Fibroblast of skin of left biceps (primary cell): ENCODE measurements around the gene TUBA4A.
"Not testable (repeated sequence)": the region's sequence is repeated elsewhere in the genome, so short reads cannot be mapped to it uniquely, and the experiment has no call there.

Experiments used
- DNase-seq, 2 experiments: peaks; one replicate each; pipeline ENCODE4 v3.0.0-alpha.2; 2013; ENCODE audit warnings: low read depth in 2 of 2

TUBA4A gene

GRCh38 chr2:219253753-219254589 lies at the start of gene TUBA4A:
Gene TUBA4A, minus strand, starts transcription at chr2:219253918. Its CDS starts 60 bp downstream, at chr2:219253858.
- no peak for DNase-seq

DNA sequence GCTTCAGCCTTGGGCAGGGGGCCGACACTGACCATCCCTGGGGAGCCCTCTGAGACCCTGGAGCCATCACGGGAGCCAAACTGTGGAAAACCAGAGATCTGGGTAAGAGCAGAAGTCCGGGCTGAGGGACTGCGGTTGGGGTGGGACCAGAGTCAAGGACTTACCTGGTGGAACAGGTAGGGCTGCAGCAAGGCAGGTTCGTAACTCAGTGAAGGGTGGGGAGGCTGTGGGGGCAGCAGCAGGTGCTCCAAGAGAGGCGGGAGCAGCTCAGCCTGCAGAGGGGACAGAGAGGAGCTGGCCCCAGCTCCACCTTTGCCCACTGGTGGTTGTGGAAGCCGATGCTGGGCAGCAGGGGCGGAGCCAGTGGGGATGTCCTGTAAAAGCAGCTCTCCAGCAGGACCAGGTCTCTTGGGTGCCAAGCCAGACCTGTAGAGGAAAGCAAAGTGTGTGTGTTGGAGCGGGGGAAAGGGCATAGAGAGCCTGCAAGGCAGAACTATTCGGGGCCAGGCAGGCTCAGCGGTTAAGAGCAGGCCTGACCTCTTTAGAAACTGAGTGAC lies 48.8 kb upstream of the TUBA4A start:
- DNase-seq: no peak

DNA sequence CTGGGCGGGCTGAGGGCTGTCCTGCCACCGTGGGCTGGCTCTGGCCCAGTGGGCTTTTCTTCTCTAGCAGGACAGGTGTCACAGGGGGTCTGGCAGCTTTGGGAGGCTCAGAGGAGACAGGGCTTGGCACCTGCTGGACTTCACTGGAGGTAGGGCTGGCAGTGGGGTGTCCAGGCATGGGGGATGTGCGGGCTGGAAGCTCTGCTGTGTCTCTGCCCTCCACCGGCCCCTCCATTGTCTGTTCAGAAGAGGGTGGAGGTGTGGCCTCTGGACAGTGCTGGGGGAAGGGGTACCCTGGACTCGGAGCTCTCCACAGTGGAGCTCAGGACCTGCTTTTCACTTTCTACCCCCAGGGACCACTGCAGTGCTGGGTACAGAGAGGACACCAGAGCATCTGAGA lies 46.3 kb upstream of the TUBA4A start:
- DNase-seq: no peak

- DNase-seq: no peak
Observed at GRCh38 chr2:219299372-219299760, 45.6 kb upstream of the TUBA4A start.

- DNase-seq: peak in 1 of 2 experiments; percentile 28
Observed at GRCh38 chr2:219298759-219299371, 45.1 kb upstream of the TUBA4A start.

- no peak for DNase-seq
Observed at GRCh38 chr2:219297766-219298456, 44.2 kb upstream of the TUBA4A start.

DNA sequence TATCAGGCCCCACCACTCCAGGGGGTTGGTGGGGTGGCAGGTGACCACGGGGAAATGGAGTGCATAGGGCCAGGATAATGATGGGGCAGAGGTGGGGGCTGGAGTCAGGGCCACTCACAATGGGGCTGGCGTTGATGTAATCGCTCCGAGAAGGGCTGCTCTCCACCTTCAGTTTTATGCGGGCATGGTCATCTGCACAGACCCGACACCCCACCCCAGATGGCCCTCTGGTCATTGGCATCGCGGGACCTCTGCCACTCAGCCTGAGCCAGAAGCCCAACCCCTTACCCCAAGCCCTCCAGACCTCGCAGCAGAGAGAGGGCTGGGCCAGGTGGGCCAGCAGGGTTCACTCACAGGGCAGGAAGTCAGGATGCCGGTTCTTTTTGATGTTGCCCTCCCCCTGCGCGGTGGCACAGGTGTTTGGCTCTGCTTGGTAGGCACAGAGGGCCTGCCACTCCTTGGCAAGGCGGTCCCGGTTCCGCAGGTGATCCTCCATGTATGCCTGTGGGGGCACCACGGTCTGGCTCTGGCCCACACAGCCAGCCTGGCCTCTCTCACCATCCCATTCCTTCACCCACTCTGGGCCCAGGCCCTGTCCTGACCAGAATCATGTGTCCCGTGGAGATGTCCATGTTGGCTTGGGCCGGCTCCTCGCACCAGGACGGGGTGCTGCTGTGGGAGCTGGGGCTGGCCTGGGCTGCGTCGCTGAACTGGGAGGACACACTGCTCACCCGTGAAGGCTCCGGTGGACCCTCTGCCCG lies 43.1 kb upstream of the TUBA4A start:
- DNase-seq: no peak

DNA sequence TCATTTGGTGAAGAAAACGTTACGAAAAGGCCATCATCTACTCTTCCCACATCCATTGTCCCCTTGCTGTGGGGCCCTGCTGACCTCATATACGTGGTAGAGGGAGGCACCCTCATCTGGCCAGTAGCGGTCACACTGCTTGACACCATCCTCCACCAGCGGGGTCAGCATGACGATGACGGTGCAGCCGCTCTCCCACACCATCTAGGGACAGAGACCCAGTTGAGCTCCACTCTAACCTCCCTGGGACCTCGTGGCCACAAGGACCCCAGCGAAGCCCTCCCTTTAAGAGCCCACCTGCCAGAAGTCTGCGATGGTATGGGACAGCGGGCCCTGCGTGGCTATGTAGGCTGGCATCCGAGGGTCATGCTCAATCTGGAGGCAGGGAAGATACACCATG lies 42.4 kb upstream of the TUBA4A start:
- DNase-seq: no peak

DNA sequence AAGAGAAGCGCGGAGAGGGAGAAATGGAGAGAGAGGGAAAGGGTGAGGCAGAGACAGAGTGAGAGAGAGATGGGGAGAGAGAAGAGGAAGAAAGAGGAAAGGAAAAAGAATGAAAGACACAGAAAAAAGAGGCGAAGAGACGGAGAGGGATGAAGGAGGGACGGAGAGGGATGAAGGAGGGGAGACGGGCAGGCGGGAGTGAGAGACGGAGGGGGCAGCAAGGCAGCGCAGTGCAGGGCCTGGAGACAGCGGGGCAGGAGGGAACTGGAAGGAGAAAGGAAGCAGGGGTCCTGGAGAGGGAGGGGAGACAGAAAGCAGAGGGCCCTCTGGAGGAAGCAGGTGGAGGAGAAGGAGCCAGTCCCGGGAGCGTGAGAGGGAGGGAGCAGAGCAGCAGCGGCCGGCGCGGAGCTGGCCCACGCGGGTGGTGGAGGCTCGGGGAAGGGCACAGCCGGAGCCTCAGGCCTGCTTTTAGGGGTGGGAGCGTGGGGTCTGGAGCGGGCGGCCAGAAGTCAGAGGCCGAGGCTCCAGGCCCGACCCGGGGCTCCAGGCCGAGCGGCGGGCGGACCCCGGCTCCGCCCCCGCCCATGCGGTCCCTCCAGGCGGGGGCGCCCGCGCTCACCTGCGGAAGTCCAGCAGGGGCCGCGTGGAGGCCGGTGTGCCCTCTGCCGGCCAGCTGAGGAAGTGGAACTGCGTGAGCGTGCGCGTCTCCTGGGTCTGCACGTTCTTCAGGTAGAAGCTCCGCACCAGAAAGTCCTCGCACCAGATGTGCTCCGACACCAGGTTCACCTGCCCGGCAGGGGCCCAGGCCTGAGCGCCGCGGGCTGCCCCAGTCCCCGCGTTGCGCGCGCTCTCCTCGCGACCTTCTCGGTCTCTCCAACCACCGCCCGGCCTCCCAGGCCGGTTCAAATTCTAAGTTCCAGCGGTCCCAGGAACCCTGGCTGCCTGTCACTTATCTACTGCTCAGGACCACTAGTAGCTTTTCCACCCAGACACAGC lies 40.9 kb upstream of the TUBA4A start:
- no peak for DNase-seq

DNA sequence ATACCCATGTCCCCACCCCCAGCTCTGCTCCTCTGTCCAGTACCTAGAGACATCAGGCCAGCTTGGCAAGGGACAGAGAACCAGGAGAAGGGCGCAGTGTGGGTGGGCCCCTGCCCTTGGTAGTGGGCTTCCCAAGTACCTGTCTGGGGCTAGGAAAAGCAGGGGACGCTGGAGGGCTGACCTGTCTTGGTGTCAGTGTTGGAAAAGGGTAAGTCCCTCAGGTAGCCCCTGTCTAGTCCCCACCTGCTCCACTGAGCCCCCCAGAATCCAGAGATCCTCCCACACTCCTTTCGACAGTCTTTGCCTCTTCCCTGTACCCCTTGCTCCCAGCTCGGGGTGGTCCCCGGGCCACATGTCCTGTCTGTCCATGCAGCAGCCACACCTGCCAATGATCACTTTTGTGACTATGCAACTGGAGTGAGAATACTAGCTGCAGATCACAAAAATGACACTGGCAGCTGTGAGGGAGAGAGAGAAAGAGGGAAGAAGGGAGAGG lies 40.1 kb upstream of the TUBA4A start:
- no peak for DNase-seq

DNA sequence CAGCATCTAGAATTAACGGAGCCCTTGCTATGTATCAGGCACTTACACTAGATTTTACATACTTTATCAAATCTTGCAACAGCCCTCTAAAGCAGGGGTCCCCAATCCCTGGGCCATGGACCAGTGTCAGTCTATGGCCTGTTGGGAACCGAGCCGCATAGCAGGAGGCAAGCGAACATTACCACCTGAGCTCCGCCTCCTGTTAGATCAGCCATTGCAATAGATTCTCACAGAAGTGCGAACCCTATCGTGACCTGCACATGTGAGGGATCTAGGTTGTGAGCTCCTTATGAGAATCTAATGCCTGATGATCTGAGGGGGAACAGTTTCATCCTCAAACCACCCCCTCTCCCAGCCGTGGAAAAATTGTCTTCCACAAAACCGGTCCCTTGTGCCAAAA lies 38.9 kb upstream of the TUBA4A start:
- no peak for DNase-seq

DNA sequence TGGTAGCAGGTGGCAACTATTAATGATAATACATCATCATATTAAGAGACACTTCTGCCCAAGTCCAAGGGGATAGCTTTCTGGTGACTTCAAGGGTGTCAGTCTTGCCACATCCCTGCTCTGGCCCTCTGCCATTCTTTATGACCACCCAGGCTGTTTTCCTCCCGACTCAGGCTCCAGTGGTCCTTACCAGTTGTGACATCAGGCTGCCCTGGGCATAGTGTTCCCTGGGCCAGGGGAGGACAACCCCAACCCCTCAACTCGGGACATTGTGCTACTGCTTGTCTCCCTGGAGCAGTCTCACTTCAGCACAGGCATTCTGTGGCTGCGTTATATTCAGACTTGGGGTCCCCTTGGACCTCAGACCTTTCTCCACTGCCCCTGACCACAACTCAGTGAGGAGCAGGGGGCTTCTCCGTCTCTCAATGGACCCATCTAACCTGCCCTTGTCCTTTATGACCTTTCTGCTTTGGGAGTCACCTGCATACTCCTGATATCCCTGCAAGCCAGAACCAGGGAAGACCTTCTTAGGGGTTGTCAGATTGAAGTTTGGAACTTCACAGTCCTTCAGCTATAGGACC lies 38.3 kb upstream of the TUBA4A start:
- DNase-seq: no peak

DNA sequence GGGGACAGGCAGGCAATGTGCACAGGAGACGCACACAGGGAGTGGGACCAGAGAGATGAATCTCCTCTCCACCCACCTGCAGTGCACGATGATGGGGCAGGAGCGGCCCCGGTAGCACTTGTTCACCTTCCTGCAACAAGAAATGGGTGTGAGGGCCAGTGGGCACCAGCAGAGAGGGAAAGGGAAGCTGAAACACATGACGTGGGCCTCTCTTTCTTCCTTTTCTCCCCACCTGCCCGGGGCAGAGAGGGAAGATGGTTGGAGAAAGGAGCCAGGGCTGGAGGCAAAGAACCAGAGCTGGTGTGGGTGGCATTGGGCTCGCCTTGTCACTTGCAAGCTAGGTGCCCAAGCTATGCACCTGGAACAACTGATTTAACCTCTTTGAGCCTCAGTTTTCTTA lies 37.7 kb upstream of the TUBA4A start:
- no peak for DNase-seq

- DNase-seq: no peak
Observed at GRCh38 chr2:219290381-219291171, 36.9 kb upstream of the TUBA4A start.

DNA sequence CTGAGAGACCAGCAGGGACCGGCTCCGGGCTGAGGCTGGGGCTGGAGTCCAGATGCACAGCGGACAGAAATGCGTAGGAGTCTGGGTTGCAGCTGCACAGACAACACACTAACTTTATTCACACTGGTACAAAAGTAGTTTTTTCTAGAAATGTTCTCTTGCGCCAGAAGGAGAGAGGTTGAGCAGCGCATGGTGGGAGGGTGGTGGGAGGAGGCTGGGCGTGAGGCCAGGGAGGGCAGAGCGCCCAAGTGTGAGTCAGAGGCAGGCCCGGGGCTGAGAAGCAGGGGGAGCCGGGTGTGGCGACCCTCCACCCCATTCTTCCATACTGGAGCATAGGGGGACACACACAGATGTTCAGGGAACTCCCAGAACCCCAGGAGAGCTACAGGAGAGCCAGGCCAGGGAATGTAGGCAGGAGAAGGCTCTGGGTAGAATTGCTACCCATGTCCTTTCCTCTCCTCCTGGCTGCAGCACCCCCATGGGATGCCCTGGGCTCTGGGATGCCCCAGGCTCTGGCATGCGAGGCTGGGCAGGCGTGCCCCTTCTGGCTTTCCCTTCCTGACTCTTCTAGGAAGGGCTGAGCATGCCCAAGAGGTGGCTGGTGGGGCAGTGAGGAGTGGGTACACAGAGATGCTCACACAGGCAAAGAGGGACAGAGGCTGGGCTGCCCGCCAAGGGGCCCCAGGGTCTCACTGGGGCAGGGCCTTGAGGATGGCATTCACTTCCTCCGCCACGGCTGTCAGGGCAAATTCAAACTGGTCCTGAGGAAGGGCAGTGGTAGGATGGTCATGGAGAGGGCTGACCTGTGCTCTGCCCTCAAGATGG lies 36.0 kb upstream of the TUBA4A start:
- DNase-seq: peak; percentile 73 to 75

DNA sequence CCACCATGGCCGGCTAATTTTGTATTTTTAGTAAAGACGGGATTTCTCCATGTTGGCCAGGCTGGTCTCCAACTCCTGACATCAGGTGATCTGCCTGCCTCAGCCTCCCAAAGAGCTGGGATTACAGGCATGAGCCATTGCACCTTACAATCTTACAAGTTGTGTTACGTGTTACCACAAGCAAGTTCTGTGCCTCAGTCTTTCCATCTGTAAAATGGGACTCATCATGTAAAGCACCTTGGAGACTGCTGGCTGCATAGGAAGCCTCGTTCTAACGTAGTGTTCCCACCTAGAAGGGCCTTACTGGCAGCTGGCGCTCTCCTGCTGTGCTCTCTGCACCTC lies 35.4 kb upstream of the TUBA4A start:
- no peak for DNase-seq

DNA sequence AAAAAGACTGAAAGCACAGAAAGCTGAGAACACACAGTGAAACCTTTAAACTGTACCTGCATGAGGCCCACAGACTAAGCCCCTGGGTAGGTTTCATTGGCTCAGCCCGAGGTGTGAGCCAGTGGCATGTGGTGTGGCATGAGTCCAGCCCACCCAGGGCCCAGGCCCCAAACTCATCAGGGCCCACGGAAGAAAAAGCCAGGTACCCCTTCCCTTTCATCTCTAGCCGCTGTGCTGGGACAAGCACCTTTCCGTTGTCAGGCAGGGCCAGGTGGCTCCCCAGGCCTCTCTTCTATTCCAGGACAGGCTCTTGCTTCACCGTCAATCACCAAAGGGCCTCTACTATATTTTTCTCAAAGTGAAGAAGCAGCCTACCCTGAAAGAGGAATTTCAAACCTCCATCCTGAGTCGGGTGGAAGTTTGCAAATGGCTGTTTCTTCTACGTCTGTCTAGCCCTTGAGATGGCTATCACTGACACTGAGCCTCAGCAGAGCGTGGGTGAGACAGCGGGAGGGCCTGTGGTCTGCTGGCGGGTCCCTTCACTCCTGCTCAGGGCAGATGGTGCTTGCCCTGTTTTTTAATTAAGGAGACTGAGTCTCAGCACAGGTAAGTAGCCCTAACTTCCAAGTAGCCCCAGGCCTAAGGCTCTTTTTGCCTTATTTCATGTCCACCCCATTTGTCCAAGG lies 34.0 kb upstream of the TUBA4A start:
- no peak for DNase-seq

- not testable (repeated sequence) for DNase-seq
Observed at GRCh38 chr2:219287116-219287440, 33.4 kb upstream of the TUBA4A start.
